Lung (tissue), 12 donors: Measurements from ENCODE around the gene TMEM181. TPM values are rescaled to one million over a fixed set of nuclear protein-coding genes. Genes with fewer than 3 reads are reported as not detected.

ENCODE experiments used
- ATAC-seq: fragments of 200-7000 bp; cut with Tn5 transposase; one replicate; pipeline ENCODE4 v1.9.1; 2020; ENCODE audit warnings: moderate number of reproducible peaks; ENCODE audit not compliant: insufficient read depth, low FRiP score
- DNase-seq, 3 donors: peaks; one replicate each; pipeline ENCODE4 v3.0.0-alpha.2; 2013 to 2017
- H3K27ac ChIP-seq, 2 donors: one replicate each; pipeline ENCODE4 v1.5.1; 2013; ENCODE audit warnings: mild to moderate bottlenecking in 2 of 2, moderate library complexity in 2 of 2, control low read depth in 1 of 2, inconsistent platforms in 1 of 2, low read depth in 1 of 2, low read length in 1 of 2
- H3K27me3 ChIP-seq, 3 donors: one replicate each; pipeline ENCODE4 v1.5.1; 2013; ENCODE audit warnings: low read length in 2 of 3; ENCODE audit not compliant: control insufficient read depth in 3 of 3, insufficient read depth in 3 of 3
- H3K36me3 ChIP-seq, 4 donors: one replicate each; pipeline ENCODE4 v1.5.1; 2013; ENCODE audit warnings: low read length in 4 of 4, mild to moderate bottlenecking in 1 of 4, moderate library complexity in 1 of 4; ENCODE audit not compliant: control insufficient read depth in 4 of 4, insufficient read depth in 4 of 4
- H3K4me1 ChIP-seq, 5 donors: one replicate each; pipeline ENCODE4 v1.5.1; 2013; ENCODE audit warnings: low read length in 5 of 5, mild to moderate bottlenecking in 2 of 5, moderate library complexity in 1 of 5; ENCODE audit not compliant: control insufficient read depth in 5 of 5, insufficient read depth in 5 of 5
- H3K4me3 ChIP-seq: one replicate; pipeline ENCODE4 v1.5.1; 2013; ENCODE audit warnings: mild to moderate bottlenecking, control low read depth, moderate library complexity
- H3K9ac ChIP-seq, 2 donors: one replicate each; pipeline ENCODE4 v1.5.1; 2013; ENCODE audit warnings: low read length in 2 of 2, control low read depth in 1 of 2; ENCODE audit not compliant: insufficient read depth in 1 of 2
- H3K9me3 ChIP-seq, 4 donors: one replicate each; pipeline ENCODE4 v1.5.1; 2013; ENCODE audit warnings: low read length in 3 of 4, mild to moderate bottlenecking in 1 of 4, moderate library complexity in 1 of 4; ENCODE audit not compliant: control insufficient read depth in 4 of 4, insufficient read depth in 3 of 4
- WGBS, 2 donors: extraction: QIAGEN DNeasy Blood & Tissue Kit; methylation state at CpG; one replicate each; pipeline ENCODE4 v1.1.7; 2013; 5-methylcytosine and 5-hydroxymethylcytosine counted together
- polyA plus RNA-seq, 2 donors: library from polyadenylated mRNA; stranded (reverse); fragments of 200-250 nt; gene quantifications; one replicate each; pipeline ENCODE4 v1.2.1, GENCODE V29; 2013
- total RNA-seq, 2 donors: library from RNA; depleted of rRNA in 1 of 2; stranded (reverse); fragments of >200 nt in 1 of 2; gene quantifications; one replicate each; pipeline ENCODE4 v1.2.1, GENCODE V29; 2014 to 2021
- TF ChIP-seq, protein P1 (sequence below): IDR thresholded peaks from 2 replicates; pipeline ENCODE4 v1.5.1; 2012; ENCODE audit warnings: mild to moderate bottlenecking; ENCODE audit errors: control extremely low read depth, extremely low read depth
- donor health status: control.
- donor health status: control.
- donor health status: Bipolar disorder and iron deficiency.
- donor health status: healthy.
- donor health status: DM: yes; HTN: yes; CAD: no.

Gene TMEM181
- total and polyA plus RNA-seq, 4 donors, result 14.5 to 28.5 (median 20.5) TPM

DNA sequence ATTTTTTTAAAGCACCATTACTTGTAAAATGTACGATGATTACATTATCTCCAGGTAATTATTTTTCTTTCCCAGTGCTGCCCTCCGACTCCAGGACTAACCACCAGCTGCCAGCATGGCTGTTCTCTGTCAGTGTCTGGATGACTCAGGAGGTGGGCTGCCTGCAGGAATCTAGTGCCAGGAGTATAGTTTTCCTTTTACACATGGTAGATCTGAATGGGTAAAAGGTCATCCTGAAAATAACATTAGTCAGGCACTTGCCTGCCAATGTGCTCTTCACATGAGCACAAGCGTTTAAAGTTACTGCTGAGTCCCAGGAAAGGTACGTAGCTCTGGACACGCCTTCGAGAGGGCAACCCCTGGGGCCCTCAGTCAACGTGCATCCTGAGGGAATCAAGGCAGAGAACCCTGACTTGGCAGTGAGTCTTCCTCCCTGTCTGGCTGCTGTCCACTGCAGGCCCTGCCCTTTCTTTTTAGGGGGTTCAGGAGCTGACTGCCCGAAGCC is 82.3 kb downstream of the TMEM181 start:
- H3K27ac ChIP-seq, result peak overlapping the region; percentile 77 to 98
- peak overlapping the region in 1 of 2 donors; percentile 8 for H3K9ac ChIP-seq
- WGBS, 2 donors, result 65 to 85% methylated on average over 8 of the region's 8 CpGs
- ATAC-seq, result no peak
- TF ChIP-seq, protein P1, sequence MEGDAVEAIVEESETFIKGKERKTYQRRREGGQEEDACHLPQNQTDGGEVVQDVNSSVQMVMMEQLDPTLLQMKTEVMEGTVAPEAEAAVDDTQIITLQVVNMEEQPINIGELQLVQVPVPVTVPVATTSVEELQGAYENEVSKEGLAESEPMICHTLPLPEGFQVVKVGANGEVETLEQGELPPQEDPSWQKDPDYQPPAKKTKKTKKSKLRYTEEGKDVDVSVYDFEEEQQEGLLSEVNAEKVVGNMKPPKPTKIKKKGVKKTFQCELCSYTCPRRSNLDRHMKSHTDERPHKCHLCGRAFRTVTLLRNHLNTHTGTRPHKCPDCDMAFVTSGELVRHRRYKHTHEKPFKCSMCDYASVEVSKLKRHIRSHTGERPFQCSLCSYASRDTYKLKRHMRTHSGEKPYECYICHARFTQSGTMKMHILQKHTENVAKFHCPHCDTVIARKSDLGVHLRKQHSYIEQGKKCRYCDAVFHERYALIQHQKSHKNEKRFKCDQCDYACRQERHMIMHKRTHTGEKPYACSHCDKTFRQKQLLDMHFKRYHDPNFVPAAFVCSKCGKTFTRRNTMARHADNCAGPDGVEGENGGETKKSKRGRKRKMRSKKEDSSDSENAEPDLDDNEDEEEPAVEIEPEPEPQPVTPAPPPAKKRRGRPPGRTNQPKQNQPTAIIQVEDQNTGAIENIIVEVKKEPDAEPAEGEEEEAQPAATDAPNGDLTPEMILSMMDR, result no peak
- no peaks in the 10 kb centered on the region for H3K9me3 ChIP-seq
- no peak for DNase-seq
- peaks cover 0 to 14% (median 9%) of the 10 kb centered on the region in 4 donors for H3K36me3 ChIP-seq
- H3K27me3 ChIP-seq, result no peaks in the 10 kb centered on the region
- H3K4me3 ChIP-seq, result no peak overlapping the region
- peaks cover 8 to 27% (median 12%) of the 10 kb centered on the region in 5 donors for H3K4me1 ChIP-seq

DNA sequence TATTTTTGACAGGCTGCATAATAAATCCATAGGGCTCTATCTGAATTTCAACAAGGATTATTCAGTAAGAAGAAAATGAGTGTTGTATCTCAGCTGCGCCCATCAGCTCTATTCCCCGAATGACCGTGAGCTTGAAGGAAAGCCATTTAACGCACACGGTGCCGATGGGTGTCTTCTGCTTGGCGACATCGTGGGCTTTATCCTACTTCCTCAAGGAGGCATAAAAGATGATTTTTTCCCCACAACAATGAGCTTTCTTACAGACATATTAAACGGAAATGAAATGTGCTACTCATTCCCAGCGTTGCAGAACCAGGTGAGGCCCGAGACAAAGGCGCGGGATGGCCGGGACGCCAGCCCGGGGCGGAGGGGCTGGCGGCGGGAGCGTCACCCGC is 83.9 kb downstream of the TMEM181 start:
- DNase-seq (peak in 2 of 3 donors; percentile 35 to 48), ATAC-seq (no peak)
- 1 to 2% methylated on average over 21 of the region's 21 CpGs for WGBS, 2 donors
- Histone ChIP-seq H3K27me3 (no peaks in the 10 kb centered on the region), H3K9me3 (no peaks in the 10 kb centered on the region), H3K9ac (peak overlapping the region; percentile 90 to 91), H3K4me3 (peak overlapping the region; percentile 87), H3K36me3 (peaks cover 0 to 13% (median 8%) of the 10 kb centered on the region in 4 donors), H3K27ac (peak overlapping the region; percentile 98 to 99), H3K4me1 (peaks cover 8 to 27% (median 11%) of the 10 kb centered on the region in 5 donors)
- TF ChIP-seq, protein P1, result no peak

- H3K4me1 ChIP-seq, result peaks cover 8 to 27% (median 12%) of the 10 kb centered on the region in 5 donors
- TF ChIP-seq, protein P1, result no peak
- no peaks in the 10 kb centered on the region for H3K27me3 ChIP-seq
- ATAC-seq, result peak; percentile 93
- DNase-seq, result peak; percentile 95 to 96 (median 96)
- peak within 1 kb of the TSS; percentile 98 to 99 for H3K27ac ChIP-seq
- peak within 1 kb of the TSS; percentile 90 to 91 for H3K9ac ChIP-seq
- WGBS, 2 donors, result 0% methylated on average over 66 to 81 of the region's 81 CpGs
- H3K9me3 ChIP-seq, result peaks cover 0 to 2% (median 0%) of the 10 kb centered on the region in 4 donors
- peaks cover 0 to 11% (median 6%) of the 10 kb centered on the region in 4 donors for H3K36me3 ChIP-seq
- peak within 1 kb of the TSS; percentile 87 for H3K4me3 ChIP-seq
Observed at GRCh38 chr6:158644231-158645063, 84.6 kb downstream of the TMEM181 start, which contains the start of gene DYNLT1. Gene DYNLT1 (minus strand): TSS chr6:158644743. CDS start chr6:158644708, 35 bp downstream.
